A549 (cell line): ENCODE results near the gene PANK3. TPM values are rescaled to one million over a fixed set of nuclear protein-coding genes. Genes with fewer than 3 reads are reported as not detected.
A peak's percentile ranks its signal among the peaks of the same experiment; 100 is the strongest.

Experiments used
- ATAC-seq, 2 experiments: fragments of 200-7000 bp in 1 of 2; fragments of >200 bp in 1 of 2; cut with Nextera tagmentation in 1 of 2; cut with Tn5 transposase in 1 of 2; 3 replicates each; pipeline versions ENCODE4 v1.8.0 to v1.9.1; 2018 to 2020; ENCODE audit warnings: mild to moderate bottlenecking in 1 of 2, moderate library complexity in 1 of 2
- CTCF ChIA-PET: fragments of 300-600 bp; sonication (Branson Sonifier 250); formaldehyde crosslinking; extraction: SDS; loops from one replicate; lab custom pipeline; 2021; ENCODE audit warnings: antibody characterized with exemption, inconsistent platforms; lab: Yijun Ruan, JAX
- POLR2A ChIA-PET: fragments of 350-600 bp; formaldehyde crosslinking; extraction: SDS; loops from one replicate; lab custom pipeline; 2021; ENCODE audit warnings: antibody characterized with exemption, inconsistent platforms; lab: Yijun Ruan, JAX
- DNase-seq, 2 experiments: peaks; one replicate each; pipeline versions ENCODE4 v3.0.0 to v3.0.0-alpha.2; 2011 to 2016; ENCODE audit warnings: low read depth in 1 of 2, low spot score in 1 of 2
- FAIRE-seq: peaks from 2 replicates; lab custom pipeline; 2011; peaks lifted over from hg19 to GRCh38; lab: Jason Lieb, UNC
- H3K27ac ChIP-seq, 2 experiments: fragments of >200 bp; sonication (Bioruptor Twin); formaldehyde crosslinking; 3 replicates each; pipeline ENCODE4 v1.5.1; 2016 to 2017
- H3K4me1 ChIP-seq: fragments of >200 bp; sonication (Bioruptor Twin); formaldehyde crosslinking; 3 replicates; pipeline ENCODE4 v1.6.1; 2016
- H3K4me2 ChIP-seq: fragments of >200 bp; sonication (Bioruptor Twin); formaldehyde crosslinking; 3 replicates; pipeline ENCODE4 v1.6.1; 2016
- H3K4me3 ChIP-seq: fragments of >200 bp; sonication (Bioruptor Twin); formaldehyde crosslinking; 3 replicates; pipeline ENCODE4 v1.5.1; 2016
- H3K9me3 ChIP-seq: fragments of >200 bp; sonication (Bioruptor Twin); formaldehyde crosslinking; 3 replicates; pipeline ENCODE4 v1.6.1; 2016
- ATOH8 ChIP-seq: fragments of 250-450 bp; sonication (Bioruptor Pico); IDR thresholded peaks from 2 replicates; pipeline ENCODE4 v1.5.0; 2020; ENCODE audit warnings: low read depth, mild to moderate bottlenecking, moderate library complexity
- BHLHE40 ChIP-seq: IDR thresholded peaks from 2 replicates; pipeline ENCODE4 v1.6.1; 2012; ENCODE audit warnings: low read depth, low read length, inconsistent platforms
- CBX2 ChIP-seq: fragments of 200-600 bp; sonication (generic); IDR thresholded peaks from 2 replicates; pipeline ENCODE4 v1.6.1; 2016; ENCODE audit warnings: low read depth, mild to moderate bottlenecking, borderline replicate concordance
- CBX8 ChIP-seq: fragments of 200-600 bp; sonication (generic); IDR thresholded peaks from 2 replicates; pipeline ENCODE4 v1.6.1; 2016
- CEBPB ChIP-seq, 2 experiments: fragments of >200 bp in 1 of 2; sonication (Bioruptor Twin) in 1 of 2; formaldehyde crosslinking in 1 of 2; IDR thresholded peaks; 2 replicates each; pipeline ENCODE4 v1.6.1; 2012 to 2016
- CHD2 ChIP-seq: fragments of 150-350 bp; IDR thresholded peaks from 2 replicates; pipeline ENCODE4 v1.6.1; 2014; ENCODE audit warnings: low read length; ENCODE audit not compliant: partially characterized antibody
- ESRRA ChIP-seq: fragments of 150-350 bp; IDR thresholded peaks from 2 replicates; pipeline ENCODE4 v1.6.1; 2014; ENCODE audit warnings: mild to moderate bottlenecking, low read length, borderline replicate concordance
- FOSL2 ChIP-seq, 2 experiments: fragments of 450-650 bp in 1 of 2; fragments of >200 bp in 1 of 2; sonication (Bioruptor Twin) in 1 of 2; formaldehyde crosslinking; IDR thresholded peaks; 2 replicates each; pipeline versions ENCODE4 v1.5.0 to v1.6.1; 2016 to 2020; ENCODE audit warnings: mild to moderate bottlenecking in 1 of 2, moderate library complexity in 1 of 2
- GATA3 ChIP-seq: IDR thresholded peaks from 2 replicates; pipeline ENCODE4 v1.6.1; 2012; ENCODE audit warnings: borderline replicate concordance
- HDAC2 ChIP-seq: fragments of 200-600 bp; sonication (generic); IDR thresholded peaks from 2 replicates; pipeline ENCODE4 v1.6.1; 2016
- HES2 ChIP-seq: fragments of >200 bp; sonication (Bioruptor Twin); formaldehyde crosslinking; IDR thresholded peaks from 2 replicates; pipeline ENCODE4 v1.6.1; 2016
- HEYL ChIP-seq: fragments of 250-450 bp; sonication (Bioruptor Pico); IDR thresholded peaks from 2 replicates; pipeline ENCODE4 v1.8.0; 2021; ENCODE audit warnings: mild to moderate bottlenecking, moderate library complexity
- HOXB13 ChIP-seq: fragments of 250-450 bp; sonication (Bioruptor Pico); IDR thresholded peaks from 2 replicates; pipeline ENCODE4 v1.5.0; 2020; ENCODE audit warnings: low read depth, mild to moderate bottlenecking, moderate library complexity
- HOXB5 ChIP-seq: fragments of 250-450 bp; sonication (Bioruptor Pico); IDR thresholded peaks from 2 replicates; pipeline ENCODE4 v1.5.0; 2020; ENCODE audit warnings: mild to moderate bottlenecking, moderate library complexity
- KDM5A ChIP-seq: fragments of 200-600 bp; sonication (generic); IDR thresholded peaks from 2 replicates; pipeline ENCODE4 v1.6.1; 2016; ENCODE audit warnings: antibody characterized with exemption, mild to moderate bottlenecking
- MAX ChIP-seq: IDR thresholded peaks from 2 replicates; pipeline ENCODE4 v1.6.1; 2012
- NR3C1 ChIP-seq: fragments of >200 bp; sonication (Bioruptor Twin); formaldehyde crosslinking; IDR thresholded peaks from 3 replicates; pipeline ENCODE4 v1.6.1; 2017
- RAD21 ChIP-seq, 2 experiments: fragments of >200 bp in 1 of 2; sonication (Bioruptor Twin) in 1 of 2; formaldehyde crosslinking in 1 of 2; IDR thresholded peaks in 1 of 2; conservative IDR thresholded peaks in 1 of 2; 2 replicates in 1 of 2; 3 replicates in 1 of 2; pipeline ENCODE4 v1.6.1; 2012 to 2018; ENCODE audit warnings: inconsistent platforms in 1 of 2
- RARB ChIP-seq: fragments of 250-450 bp; sonication (Bioruptor Pico); IDR thresholded peaks from 2 replicates; pipeline ENCODE4 v1.8.0; 2021; ENCODE audit warnings: mild to moderate bottlenecking, moderate library complexity
- REST ChIP-seq: fragments of 200-600 bp; sonication (generic); IDR thresholded peaks from 2 replicates; pipeline ENCODE4 v1.6.1; 2016; ENCODE audit warnings: antibody characterized with exemption, mild to moderate bottlenecking, moderate library complexity
- RFX5 ChIP-seq: fragments of 450-650 bp; IDR thresholded peaks from 2 replicates; pipeline ENCODE4 v1.7.1; 2014; ENCODE audit warnings: antibody characterized with exemption, mild to moderate bottlenecking, moderate library complexity
- SMC3 ChIP-seq: fragments of >200 bp; sonication (Bioruptor Twin); formaldehyde crosslinking; IDR thresholded peaks from 3 replicates; pipeline ENCODE4 v1.6.1; 2018; ENCODE audit warnings: inconsistent platforms
- ZNF302 ChIP-seq: fragments of 250-450 bp; sonication (Bioruptor Pico); IDR thresholded peaks from 2 replicates; pipeline ENCODE4 v1.9.0; 2021; ENCODE audit warnings: inconsistent platforms, mild to moderate bottlenecking, moderate library complexity
- WGBS: methylation state at CpG from one replicate; pipeline ENCODE4 v1.1.6; 2017; ENCODE audit errors: missing lambda C conversion rate; 5-methylcytosine and 5-hydroxymethylcytosine counted together
- polyA plus RNA-seq, 4 experiments: library from polyadenylated mRNA; depleted of rRNA in 3 of 4; stranded (reverse); fragments of >200 nt; fragmentation: RNase III in 1 of 4; extraction: RNeasy Plus Mini Kit Qiagen cat#74134 plus additional on column Dnase treatment in 1 of 4; gene quantifications; 2 replicates in 3 of 4; 3 replicates in 1 of 4; pipeline ENCODE4 v1.2.3, GENCODE V29; 2011 to 2017
- TF ChIP-seq, protein P1 (sequence below): IDR thresholded peaks from 2 replicates; pipeline ENCODE4 v1.6.1; 2012
- TF ChIP-seq, protein P2 (sequence below): fragments of 250-450 bp; sonication (Bioruptor Pico); IDR thresholded peaks from 2 replicates; pipeline ENCODE4 v1.5.0; 2021; ENCODE audit warnings: mild to moderate bottlenecking, moderate library complexity, borderline replicate concordance

The PANK3 gene
- polyA plus RNA-seq, 2 of the 4 experiments (the other 2 are of a cell fraction), result 21.9 to 41.3 TPM

DNA sequence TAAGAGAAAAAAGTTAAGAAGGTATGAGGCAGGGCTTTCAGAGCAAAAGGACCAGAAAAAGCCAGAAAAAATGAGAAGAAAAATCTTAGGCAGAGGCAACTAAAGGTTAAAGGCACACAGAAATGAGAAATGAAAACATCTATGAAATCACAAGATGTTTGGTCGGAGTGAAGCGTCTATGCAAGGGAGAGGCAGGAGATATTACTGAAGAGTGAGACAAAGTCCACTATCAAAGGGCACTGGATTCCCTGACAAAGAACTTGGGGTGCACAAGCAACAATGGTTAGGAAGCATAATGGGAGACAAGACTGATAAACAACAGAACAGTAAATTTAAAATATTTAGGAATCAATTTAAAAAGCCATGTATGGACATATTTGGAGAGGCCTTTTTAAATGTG lies 16.9 kb downstream of the PANK3 start:
- peak overlapping the region; percentile 61 for H3K4me2 ChIP-seq
- TF ChIP-seq CEBPB (IDR thresholded peaks at IDR 0.05), result no peak
- TF ChIP-seq ATOH8 (CRISPR knock-in tag), result no peak
- TF ChIP-seq CBX2, result no peak
- no peak for TF ChIP-seq RARB
- TF ChIP-seq MAX, result no peak
- no peak for TF ChIP-seq GATA3
- no peak for TF ChIP-seq REST
- no peak for TF ChIP-seq HOXB5
- TF ChIP-seq BHLHE40, result no peak
- TF ChIP-seq RAD21 (conservative IDR thresholded peaks at IDR 0.05 in 1 of 2, IDR thresholded peaks at IDR 0.05 in 1 of 2), result no peak
- TF ChIP-seq, all 56 proteins: peak for 0
- ChIA-PET POLR2A (no interaction called here), CTCF (no interaction called here)
- WGBS, result 22% methylated on average over 2 of the region's 2 CpGs
- H3K4me1 ChIP-seq, result peaks cover 26% of the 10 kb centered on the region
- H3K27ac ChIP-seq, result peak overlapping the region; percentile 6 to 18; a peak in 1 of 6 replicates
- no peak for DNase-seq
- no peak overlapping the region for H3K4me3 ChIP-seq
- no peaks in the 10 kb centered on the region for H3K9me3 ChIP-seq
- FAIRE-seq, result no peak
- 0 out of 6 replicates have a peak, but pooled peaks of 1 of the 2 experiments have one; percentile 31 for ATAC-seq

DNA sequence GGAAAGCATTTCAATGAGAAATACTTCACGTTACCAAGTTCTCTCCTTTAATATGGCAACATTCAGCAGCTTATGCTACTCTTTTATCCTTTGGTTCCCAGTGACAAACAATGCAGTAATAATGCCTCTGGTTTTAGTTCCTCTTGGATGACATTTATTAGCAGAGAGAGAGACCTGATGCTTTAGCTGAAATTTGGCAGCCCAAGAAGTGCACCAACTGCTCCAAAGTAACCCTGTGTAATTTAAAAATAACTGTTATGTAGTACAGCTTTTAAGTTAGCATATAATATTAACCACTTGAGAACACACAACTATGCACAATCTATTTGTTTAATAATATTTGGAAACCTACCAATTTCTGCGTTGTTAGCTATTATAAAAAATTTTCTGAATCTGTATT lies 21.8 kb downstream of the PANK3 start:
- CTCF ChIA-PET, result no interaction called here
- Histone ChIP-seq H3K9me3 (no peaks in the 10 kb centered on the region), H3K4me1 (peaks cover 13% of the 10 kb centered on the region), H3K4me3 (no peak overlapping the region), H3K27ac (no peak overlapping the region), H3K4me2 (no peak overlapping the region)
- no peak for TF ChIP-seq ESRRA
- ATAC-seq (no peak), FAIRE-seq (no peak), DNase-seq (no peak)
- WGBS, result 90% methylated on average over 2 of the region's 2 CpGs
- POLR2A ChIA-PET, result no interaction called here

GRCh38 chr5:168553377-168554130 lies 25.6 kb downstream of the PANK3 start:
- H3K4me3 ChIP-seq, result no peak overlapping the region
- peaks cover 8% of the 10 kb centered on the region; the same call in 2 of the 3 replicates for H3K4me1 ChIP-seq
- H3K9me3 ChIP-seq, result no peaks in the 10 kb centered on the region
- H3K27ac ChIP-seq, result no peak overlapping the region
- ChIA-PET POLR2A (no interaction called here), CTCF (interaction anchor here (0.9 to 1.1 kb wide), 2 partner anchors 17 to 58 kb away, joined by 3 read pairs; no protein-coding TSS in a partner anchor)
- H3K4me2 ChIP-seq, result no peak overlapping the region
- ATAC-seq (no peak), FAIRE-seq (no peak), DNase-seq (no peak)
- WGBS, result 87% methylated on average over 2 of the region's 2 CpGs
- TF ChIP-seq, protein P1, sequence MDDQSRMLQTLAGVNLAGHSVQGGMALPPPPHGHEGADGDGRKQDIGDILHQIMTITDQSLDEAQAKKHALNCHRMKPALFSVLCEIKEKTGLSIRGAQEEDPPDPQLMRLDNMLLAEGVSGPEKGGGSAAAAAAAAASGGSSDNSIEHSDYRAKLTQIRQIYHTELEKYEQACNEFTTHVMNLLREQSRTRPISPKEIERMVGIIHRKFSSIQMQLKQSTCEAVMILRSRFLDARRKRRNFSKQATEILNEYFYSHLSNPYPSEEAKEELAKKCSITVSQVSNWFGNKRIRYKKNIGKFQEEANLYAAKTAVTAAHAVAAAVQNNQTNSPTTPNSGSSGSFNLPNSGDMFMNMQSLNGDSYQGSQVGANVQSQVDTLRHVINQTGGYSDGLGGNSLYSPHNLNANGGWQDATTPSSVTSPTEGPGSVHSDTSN, result no peak
- TF ChIP-seq HEYL, result no peak
- no peak for TF ChIP-seq HDAC2
- no peak for TF ChIP-seq ZNF302
- TF ChIP-seq BHLHE40, result no peak
- no peak for TF ChIP-seq MAX
- no peak for TF ChIP-seq RFX5
- TF ChIP-seq HES2, result no peak
- TF ChIP-seq, protein P2, sequence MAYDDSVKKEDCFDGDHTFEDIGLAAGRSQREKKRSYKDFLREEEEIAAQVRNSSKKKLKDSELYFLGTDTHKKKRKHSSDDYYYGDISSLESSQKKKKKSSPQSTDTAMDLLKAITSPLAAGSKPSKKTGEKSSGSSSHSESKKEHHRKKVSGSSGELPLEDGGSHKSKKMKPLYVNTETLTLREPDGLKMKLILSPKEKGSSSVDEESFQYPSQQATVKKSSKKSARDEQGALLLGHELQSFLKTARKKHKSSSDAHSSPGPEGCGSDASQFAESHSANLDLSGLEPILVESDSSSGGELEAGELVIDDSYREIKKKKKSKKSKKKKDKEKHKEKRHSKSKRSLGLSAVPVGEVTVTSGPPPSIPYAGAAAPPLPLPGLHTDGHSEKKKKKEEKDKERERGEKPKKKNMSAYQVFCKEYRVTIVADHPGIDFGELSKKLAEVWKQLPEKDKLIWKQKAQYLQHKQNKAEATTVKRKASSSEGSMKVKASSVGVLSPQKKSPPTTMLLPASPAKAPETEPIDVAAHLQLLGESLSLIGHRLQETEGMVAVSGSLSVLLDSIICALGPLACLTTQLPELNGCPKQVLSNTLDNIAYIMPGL, result no peak
- TF ChIP-seq CBX8, result no peak
- no peak for TF ChIP-seq HOXB13 (CRISPR knock-in tag)
- TF ChIP-seq CHD2, result no peak
- no peak for TF ChIP-seq HOXB5
- no peak for TF ChIP-seq NR3C1
- TF ChIP-seq FOSL2 (IDR thresholded peaks at IDR 0.05), result no peak
- TF ChIP-seq FOSL2 (CRISPR knock-in tag; IDR thresholded peaks at IDR 0.05), result no peak
- TF ChIP-seq SMC3, result no peak
- TF ChIP-seq KDM5A, result no peak
